ENCODE results near the gene ABCG8. TPM values are rescaled to one million over a fixed set of nuclear protein-coding genes. Genes with fewer than 3 reads are reported as not detected.
A peak's percentile ranks its signal among the peaks of the same experiment; 100 is the strongest.

The ABCG8 gene
- total and polyA plus RNA-seq, 9 of the 15 experiments (the other 6 are each of a cell fraction or from before 2014, with no cell fraction given): not detected

DNA sequence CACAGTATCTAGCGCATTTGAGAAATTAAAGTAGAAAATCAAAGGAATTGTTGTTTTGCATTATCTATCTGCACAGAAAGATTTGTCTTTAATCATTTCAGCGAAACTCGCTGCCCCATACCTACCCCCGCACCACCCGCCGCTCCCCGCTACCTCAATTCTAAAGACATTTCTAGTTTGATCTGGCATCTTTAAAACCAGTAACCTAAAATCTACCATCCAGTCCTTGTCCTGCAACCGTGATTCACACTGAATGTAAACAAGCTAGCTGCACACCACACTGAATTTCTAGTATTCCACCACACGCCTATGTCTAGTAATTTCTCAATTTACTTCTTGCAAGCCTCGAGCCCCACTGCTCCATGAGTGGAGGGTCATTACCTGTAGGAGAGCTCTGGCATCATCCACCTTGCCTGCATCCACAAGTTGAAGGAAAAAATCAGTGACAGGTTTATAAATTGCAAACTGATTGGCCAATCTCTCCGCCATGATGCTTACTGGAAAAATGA lies 60.1 kb downstream of the ABCG8 start:
- POLR2A ChIA-PET: interaction anchor here (0.8 kb wide), 1 partner anchor 39 kb away, joined by 3 read pairs; no protein-coding TSS in a partner anchor
- DNase-seq (ENCODE audit: extremely low read depth in 1 of 4, low spot score in 3 of 4) (no peak), FAIRE-seq (no peak), ATAC-seq (no peak)
- whole genome bisulfite sequencing (ENCODE audit: insufficient coverage, low coverage, missing lambda C conversion rate): 93% methylated on average over 10 of the region's 11 CpGs
- no peaks in the 10 kb centered on the region for H4K20me1 ChIP-seq (replicated peaks; ENCODE audit: control insufficient read depth, insufficient read depth, low read length)
- no peak overlapping the region for H3K27ac ChIP-seq (ENCODE audit: extremely low read depth, low read depth, low read length)
- H3K4me1 ChIP-seq (replicated peaks in 1 of 2; ENCODE audit: control insufficient read depth in 2 of 2, insufficient read depth in 2 of 2, low read length in 2 of 2): no peaks in the 10 kb centered on the region; a peak in 2 of 5 replicates
- H3K9ac ChIP-seq (ENCODE audit: insufficient read depth in 1 of 2, low read depth in 2 of 2, low read length in 2 of 2): no peak overlapping the region
- H2AFZ ChIP-seq (ENCODE audit: low read depth, low read length): no peak overlapping the region
- intact Hi-C loops (cut with micrococcal nuclease): no loop called here
- CTCF ChIA-PET (ENCODE audit: low intra/inter-chr PET ratio): no interaction called here
- in situ Hi-C loops (cut with MboI): no loop called here
- no peak overlapping the region for H3K4me3 ChIP-seq
- H3K9me3 ChIP-seq (replicated peaks; ENCODE audit: control insufficient read depth, insufficient read depth, low read depth, low read length): no peaks in the 10 kb centered on the region
- no peak overlapping the region for H3K4me2 ChIP-seq (ENCODE audit: insufficient read depth, low read length)
- BruUV-seq (replicated peaks): no TSS peak
- H3K36me3 ChIP-seq (ENCODE audit: control insufficient read depth, insufficient read depth, low read length): peaks cover 96% of the 10 kb centered on the region
- no peaks in the 10 kb centered on the region for H3K79me2 ChIP-seq (ENCODE audit: control insufficient read depth, insufficient read depth, low read length)
- no peak for TF ChIP-seq ZNF75A (CRISPR knock-in tag; IDR thresholded peaks at IDR 0.05)
- TF ChIP-seq RBFOX2 (IDR thresholded peaks at IDR 0.05; ENCODE audit: low read depth, low read length): no peak
- TF ChIP-seq POLR2AphosphoS5 (IDR thresholded peaks at IDR 0.05; ENCODE audit: control insufficient read depth, insufficient read depth, low read depth, low read length): peak; percentile 12; the same call in 1 of the 2 replicates
- TF ChIP-seq L3MBTL2 (IDR thresholded peaks at IDR 0.05): no peak
- no peak for TF ChIP-seq RFX7 (CRISPR knock-in tag; IDR thresholded peaks at IDR 0.05)
- TF ChIP-seq RAD21 (CRISPR knock-in tag; conservative IDR thresholded peaks at IDR 0.05 in 1 of 2, IDR thresholded peaks at IDR 0.05 in 1 of 2): no peak
- no peak for TF ChIP-seq KLF1 (tag; IDR thresholded peaks at IDR 0.05)
- TF ChIP-seq RFX1 (IDR thresholded peaks at IDR 0.05): peak; percentile 80; the same call in 1 of the 2 replicates
- no peak for TF ChIP-seq RBM15 (IDR thresholded peaks at IDR 0.05; ENCODE audit: insufficient read depth, low read length)
- TF ChIP-seq ZNF589 (CRISPR knock-in tag; IDR thresholded peaks at IDR 0.05; ENCODE audit: low read depth): no peak
- H3K27me3 ChIP-seq (ENCODE audit: control insufficient read depth in 2 of 2, insufficient read depth in 2 of 2, low read length in 2 of 2): no peaks in the 10 kb centered on the region
- no peaks in the 10 kb centered on the region for H3K9me1 ChIP-seq (ENCODE audit: control insufficient read depth, insufficient read depth, low read length)

All from K562 (cell line).